ENCODE data around the gene CAPN2.

Gene CAPN2

DNA sequence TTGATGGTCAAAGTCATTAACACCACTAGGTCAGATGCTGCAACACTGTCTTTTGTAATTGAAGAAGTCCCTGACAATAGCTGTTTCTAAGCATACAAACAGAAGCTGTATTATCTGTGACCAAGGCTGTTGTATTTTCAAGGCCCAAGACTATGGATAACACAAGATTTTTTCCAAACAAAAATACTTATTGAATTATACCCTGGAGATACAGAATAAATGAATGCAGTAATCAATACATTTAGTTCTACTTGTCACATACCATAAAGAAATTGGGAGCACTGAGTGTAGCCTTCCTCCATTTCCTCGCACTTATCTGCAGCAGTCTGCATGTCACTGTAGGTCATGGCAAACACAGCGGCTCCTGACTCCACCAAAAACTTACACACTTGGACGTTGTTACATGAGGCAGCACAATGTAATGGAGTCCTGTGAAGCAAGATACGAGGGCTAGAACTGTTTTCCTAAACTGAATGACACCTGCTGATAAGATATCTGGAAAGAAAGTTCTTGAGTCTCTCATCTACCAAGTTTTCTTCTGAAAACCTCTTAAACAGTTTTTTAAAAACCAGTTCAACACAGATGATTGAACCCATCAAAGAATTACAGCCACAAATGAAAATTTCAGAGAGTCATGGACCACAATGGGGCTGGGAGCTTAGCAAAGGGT is 76.5 kb downstream of the CAPN2 start:
- DNase-seq (ENCODE audit: extremely low read depth, low read depth), result no peak
- no peak for TF ChIP-seq CTCF (IDR thresholded peaks at IDR 0.05; ENCODE audit: low read depth, low read length)

- no peak for DNase-seq (ENCODE audit: extremely low read depth, low read depth)
- TF ChIP-seq CTCF (IDR thresholded peaks at IDR 0.05; ENCODE audit: low read depth, low read length), result no peak
Measured at GRCh38 chr1:223792046-223792445, 79.7 kb downstream of the CAPN2 start.

- no peak for DNase-seq (ENCODE audit: extremely low read depth, low read depth)
- TF ChIP-seq CTCF (IDR thresholded peaks at IDR 0.05; ENCODE audit: low read depth, low read length), result no peak
Measured at GRCh38 chr1:223793716-223794115, 81.4 kb downstream of the CAPN2 start.

DNA sequence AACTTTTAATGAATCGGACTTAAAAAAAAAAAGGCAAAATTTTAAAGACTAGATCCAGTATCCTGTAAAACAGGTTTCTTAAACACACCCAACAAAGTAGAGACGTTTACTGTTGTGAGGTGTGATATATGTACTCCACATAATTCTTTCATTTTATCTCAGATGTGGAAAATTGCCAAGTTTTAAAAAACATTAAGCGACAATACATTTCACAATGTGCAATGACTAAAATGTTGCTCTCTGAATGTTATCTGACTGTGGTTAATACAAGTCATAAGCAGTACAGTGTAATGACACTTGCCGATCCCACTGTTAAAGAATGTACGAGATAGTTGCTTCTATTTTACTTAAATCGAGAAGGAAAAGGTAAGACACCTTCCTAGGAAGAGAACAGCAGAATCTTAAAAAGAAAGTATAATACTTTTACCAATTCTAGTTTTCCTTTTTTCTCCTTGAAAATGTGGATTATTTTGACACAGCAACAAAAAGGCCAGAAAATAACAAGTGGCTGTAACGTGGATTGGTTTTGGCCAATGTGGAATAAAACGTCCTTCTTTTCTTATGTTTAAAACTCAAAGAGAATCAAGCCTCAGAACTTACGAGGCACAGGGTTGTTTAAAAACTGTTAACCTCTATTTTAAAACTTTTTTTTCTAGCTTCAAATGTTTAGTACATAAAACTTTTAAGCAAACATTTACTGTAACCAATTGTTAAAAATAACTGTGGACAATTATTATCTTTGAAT is 82.0 kb downstream of the CAPN2 start:
- no peak for TF ChIP-seq CTCF (IDR thresholded peaks at IDR 0.05; ENCODE audit: low read depth, low read length)
- DNase-seq (ENCODE audit: extremely low read depth, low read depth), result no peak

- no peak for DNase-seq (ENCODE audit: extremely low read depth, low read depth)
- TF ChIP-seq CTCF (IDR thresholded peaks at IDR 0.05; ENCODE audit: low read depth, low read length), result no peak
Measured at GRCh38 chr1:223796210-223796609, 83.9 kb downstream of the CAPN2 start.

GRCh38 chr1:223802032-223802431 is 89.7 kb downstream of the CAPN2 start:
- TF ChIP-seq CTCF (IDR thresholded peaks at IDR 0.05; ENCODE audit: low read depth, low read length), result no peak
- DNase-seq (ENCODE audit: extremely low read depth, low read depth), result no peak

DNA sequence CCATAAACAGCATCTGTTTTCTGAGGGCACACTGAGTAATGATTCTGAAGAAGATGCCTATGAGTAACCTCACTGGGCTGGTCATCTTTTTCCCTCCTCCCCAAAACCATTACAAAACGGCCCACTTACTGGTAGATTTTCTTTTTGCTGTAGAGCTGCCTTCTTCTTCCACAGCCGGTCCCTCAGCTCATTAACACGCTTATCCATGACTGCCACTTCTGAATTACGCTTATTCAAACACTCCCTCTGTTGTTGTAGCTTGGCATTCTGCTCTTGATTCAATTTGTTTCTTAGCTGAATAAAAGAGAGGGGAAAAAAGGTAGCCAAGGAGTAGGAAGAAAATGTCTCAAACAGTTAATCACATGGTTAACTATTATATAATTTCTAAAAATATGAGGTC is 90.3 kb downstream of the CAPN2 start:
- no peak for DNase-seq (ENCODE audit: extremely low read depth, low read depth)
- TF ChIP-seq CTCF (IDR thresholded peaks at IDR 0.05; ENCODE audit: low read depth, low read length), result no peak

Data from AG09319 (cell line).